Measurements from ENCODE around the gene SMARCAD1. TPM values are rescaled to one million over a fixed set of nuclear protein-coding genes. Genes with fewer than 3 reads are reported as not detected.
"Not testable (repeated sequence)": the region's sequence is repeated elsewhere in the genome, so short reads cannot be mapped to it uniquely, and the experiment has no call there.

The SMARCAD1 gene
- total RNA-seq, 6 experiments from 2014 or later, result 7.2 to 10.4 (median 9.6) TPM

GRCh38 chr4:94278781-94279180 lies 71.1 kb downstream of the SMARCAD1 start:
- WGBS (ENCODE audit: insufficient coverage, low coverage, low lambda C conversion rate, missing lambda C conversion rate), result 100% methylated on average over 2 of the region's 2 CpGs
- no peaks in the 10 kb centered on the region for H3K9me3 ChIP-seq

GRCh38 chr4:94284889-94285288 lies 77.2 kb downstream of the SMARCAD1 start:
- ATAC-seq (no peak), DNase-seq (no peak)
- no peak overlapping the region for H3K4me3 ChIP-seq
- no peaks in the 10 kb centered on the region for H3K4me1 ChIP-seq
- WGBS (ENCODE audit: insufficient coverage, low coverage, low lambda C conversion rate, missing lambda C conversion rate), result 79% methylated on average over 1 of the region's 1 CpG
- no peaks in the 10 kb centered on the region for H3K27me3 ChIP-seq
- intact Hi-C loops (cut with DNase I), result no loop called here
- TF ChIP-seq POLR2A (IDR thresholded peaks at IDR 0.05), result no peak
- TF ChIP-seq CTCF (IDR thresholded peaks at IDR 0.05), result no peak
- H3K9me3 ChIP-seq, result no peaks in the 10 kb centered on the region
- no peak overlapping the region for H3K27ac ChIP-seq
- H3K36me3 ChIP-seq, result peaks cover 0 to 35% (median 12%) of the 10 kb centered on the region in 4 donors

More at GRCh38 chr4:94278781-94279180, 71.1 kb downstream of the SMARCAD1 start:
- Histone ChIP-seq H3K27ac (no peak overlapping the region), H3K4me1 (peaks cover 0 to 8% (median 0%) of the 10 kb centered on the region in 4 donors), H3K4me3 (no peak overlapping the region), H3K36me3 (peaks cover 0 to 43% (median 13%) of the 10 kb centered on the region in 4 donors), H3K27me3 (no peaks in the 10 kb centered on the region)
- DNase-seq (no peak), ATAC-seq (no peak)
- TF ChIP-seq POLR2A (IDR thresholded peaks at IDR 0.05) (no peak), CTCF (IDR thresholded peaks at IDR 0.05) (no peak)
- intact Hi-C loops (cut with DNase I), result no loop called here

- ATAC-seq (no peak), DNase-seq (no peak)
- TF ChIP-seq POLR2A (IDR thresholded peaks at IDR 0.05), result no peak
- TF ChIP-seq CTCF (IDR thresholded peaks at IDR 0.05), result no peak
- no peaks in the 10 kb centered on the region for H3K4me1 ChIP-seq
- no peak overlapping the region for H3K27ac ChIP-seq
- no peaks in the 10 kb centered on the region for H3K9me3 ChIP-seq
- H3K4me3 ChIP-seq, result no peak overlapping the region
- peaks cover 0 to 29% (median 10%) of the 10 kb centered on the region in 4 donors for H3K36me3 ChIP-seq
- 97% methylated on average over 4 of the region's 4 CpGs for WGBS (ENCODE audit: insufficient coverage, low coverage, low lambda C conversion rate, missing lambda C conversion rate)
- no peaks in the 10 kb centered on the region for H3K27me3 ChIP-seq
- intact Hi-C loops (cut with DNase I), result no loop called here
Observed at GRCh38 chr4:94285666-94286065, 78.0 kb downstream of the SMARCAD1 start.

- DNase-seq, result no peak
- Histone ChIP-seq H3K27ac (no peak overlapping the region), H3K36me3 (peaks cover 0 to 14% (median 10%) of the 10 kb centered on the region in 4 donors), H3K9me3 (no peaks in the 10 kb centered on the region), H3K4me1 (no peaks in the 10 kb centered on the region), H3K27me3 (no peaks in the 10 kb centered on the region), H3K4me3 (no peak overlapping the region)
- WGBS (ENCODE audit: insufficient coverage, low coverage, low lambda C conversion rate, missing lambda C conversion rate), result 94% methylated on average over 2 of the region's 2 CpGs
- intact Hi-C loops (cut with DNase I), result no loop called here
- no peak for ATAC-seq
- TF ChIP-seq CTCF (IDR thresholded peaks at IDR 0.05), result peak in 1 of 4 donors; percentile 3
- TF ChIP-seq POLR2A (IDR thresholded peaks at IDR 0.05), result no peak
Observed at GRCh38 chr4:94290245-94290644, 82.6 kb downstream of the SMARCAD1 start.

- intact Hi-C loops (cut with DNase I), result not testable (repeated sequence)
- 83% methylated on average over 4 of the region's 4 CpGs for WGBS (ENCODE audit: insufficient coverage, low coverage, low lambda C conversion rate, missing lambda C conversion rate)
Observed at GRCh38 chr4:94293981-94294380, 86.3 kb downstream of the SMARCAD1 start.

GRCh38 chr4:94295473-94295872 lies 87.8 kb downstream of the SMARCAD1 start:
- H3K4me3 ChIP-seq; intact Hi-C loops (cut with DNase I); H3K9me3 ChIP-seq; H3K27me3 ChIP-seq; DNase-seq; ATAC-seq; H3K27ac ChIP-seq; H3K36me3 ChIP-seq; H3K4me1 ChIP-seq: not testable (repeated sequence)
- 40% methylated on average over 6 of the region's 6 CpGs for WGBS (ENCODE audit: insufficient coverage, low coverage, low lambda C conversion rate, missing lambda C conversion rate)

More at GRCh38 chr4:94293981-94294380, 86.3 kb downstream of the SMARCAD1 start:
- H3K4me3 ChIP-seq, H3K27me3 ChIP-seq, H3K27ac ChIP-seq, H3K4me1 ChIP-seq, ATAC-seq, H3K9me3 ChIP-seq, DNase-seq: not testable (repeated sequence)
- peaks cover 0 to 14% (median 4%) of the 10 kb centered on the region in 4 donors for H3K36me3 ChIP-seq

All from right lobe of liver (tissue), 6 donors.